ENCODE results near the gene RAD51B. TPM values are rescaled to one million over a fixed set of nuclear protein-coding genes. Genes with fewer than 3 reads are reported as not detected.
A peak's percentile ranks its signal among the peaks of the same experiment; 100 is the strongest.

The RAD51B gene
- total and polyA plus RNA-seq, 4 donors, result 2.5 to 95.0 (median 9.6) TPM

GRCh38 chr14:68143341-68143841 is 323.8 kb downstream of the RAD51B start:
- no peak overlapping the region for H3K9ac ChIP-seq (ENCODE audit: insufficient read depth in 1 of 2, low read length in 2 of 2)

GRCh38 chr14:68144051-68144681 is 324.6 kb downstream of the RAD51B start:
- no peak for ATAC-seq (ENCODE audit: insufficient read depth, low FRiP score)

More at GRCh38 chr14:68143341-68143841, 323.8 kb downstream of the RAD51B start:
- H3K36me3 ChIP-seq (ENCODE audit: control insufficient read depth in 4 of 4, insufficient read depth in 4 of 4, low read length in 4 of 4), result peaks cover 0 to 2% (median 0%) of the 10 kb centered on the region in 4 donors
- ATAC-seq (ENCODE audit: insufficient read depth, low FRiP score), result peak; percentile 9
- peak; percentile 90 to 98 (median 97) for DNase-seq
- H3K27ac ChIP-seq (ENCODE audit: low read depth in 1 of 2, low read length in 1 of 2), result peak overlapping the region; percentile 69 to 81
- peaks cover 0 to 2% (median under 1%) of the 10 kb centered on the region in 4 donors for H3K9me3 ChIP-seq (ENCODE audit: control insufficient read depth in 4 of 4, insufficient read depth in 3 of 4, low read length in 3 of 4)
- 27 to 45% methylated on average over 4 of the region's 4 CpGs for WGBS, 2 donors
- peaks cover 10 to 61% (median 19%) of the 10 kb centered on the region in 5 donors for H3K4me1 ChIP-seq (ENCODE audit: control insufficient read depth in 5 of 5, insufficient read depth in 5 of 5, low read length in 5 of 5)
- no peak for TF ChIP-seq CTCF (IDR thresholded peaks at IDR 0.05; ENCODE audit: control extremely low read depth, extremely low read depth)
- H3K4me3 ChIP-seq, result no peak overlapping the region
- H3K27me3 ChIP-seq (ENCODE audit: control insufficient read depth in 3 of 3, insufficient read depth in 3 of 3, low read length in 2 of 3), result no peaks in the 10 kb centered on the region

GRCh38 chr14:68145036-68145435 is 325.5 kb downstream of the RAD51B start:
- no peak for TF ChIP-seq CTCF (IDR thresholded peaks at IDR 0.05; ENCODE audit: control extremely low read depth, extremely low read depth)
- H3K27ac ChIP-seq (ENCODE audit: low read depth in 1 of 2, low read length in 1 of 2), result peak overlapping the region; percentile 55 to 74
- no peak for DNase-seq
- no peak overlapping the region for H3K4me3 ChIP-seq
- peaks cover 0 to 9% (median 1%) of the 10 kb centered on the region in 4 donors for H3K9me3 ChIP-seq (ENCODE audit: control insufficient read depth in 4 of 4, insufficient read depth in 3 of 4, low read length in 3 of 4)
- 95 to 96% methylated on average over 2 of the region's 2 CpGs for WGBS, 2 donors
- no peak overlapping the region for H3K9ac ChIP-seq (ENCODE audit: insufficient read depth in 1 of 2, low read length in 2 of 2)
- H3K27me3 ChIP-seq (ENCODE audit: control insufficient read depth in 3 of 3, insufficient read depth in 3 of 3, low read length in 2 of 3), result no peaks in the 10 kb centered on the region
- peaks cover 0 to 4% (median 0%) of the 10 kb centered on the region in 4 donors for H3K36me3 ChIP-seq (ENCODE audit: control insufficient read depth in 4 of 4, insufficient read depth in 4 of 4, low read length in 4 of 4)
- no peak for ATAC-seq (ENCODE audit: insufficient read depth, low FRiP score)
- peaks cover 8 to 49% (median 15%) of the 10 kb centered on the region in 5 donors for H3K4me1 ChIP-seq (ENCODE audit: control insufficient read depth in 5 of 5, insufficient read depth in 5 of 5, low read length in 5 of 5)

More at GRCh38 chr14:68144051-68144681, 324.6 kb downstream of the RAD51B start:
- DNase-seq, result no peak
- peaks cover 10 to 58% (median 19%) of the 10 kb centered on the region in 5 donors for H3K4me1 ChIP-seq (ENCODE audit: control insufficient read depth in 5 of 5, insufficient read depth in 5 of 5, low read length in 5 of 5)
- H3K9ac ChIP-seq (ENCODE audit: insufficient read depth in 1 of 2, low read length in 2 of 2), result no peak overlapping the region
- TF ChIP-seq CTCF (IDR thresholded peaks at IDR 0.05; ENCODE audit: control extremely low read depth, extremely low read depth), result no peak
- H3K27ac ChIP-seq (ENCODE audit: low read depth in 1 of 2, low read length in 1 of 2), result peak overlapping the region; percentile 69 to 86
- H3K9me3 ChIP-seq (ENCODE audit: control insufficient read depth in 4 of 4, insufficient read depth in 3 of 4, low read length in 3 of 4), result peaks cover 0 to 5% (median 1%) of the 10 kb centered on the region in 4 donors
- 54 to 64% methylated on average over 3 of the region's 3 CpGs for WGBS, 2 donors
- no peak overlapping the region for H3K4me3 ChIP-seq
- H3K27me3 ChIP-seq (ENCODE audit: control insufficient read depth in 3 of 3, insufficient read depth in 3 of 3, low read length in 2 of 3), result no peaks in the 10 kb centered on the region
- H3K36me3 ChIP-seq (ENCODE audit: control insufficient read depth in 4 of 4, insufficient read depth in 4 of 4, low read length in 4 of 4), result peaks cover 0 to 4% (median 0%) of the 10 kb centered on the region in 4 donors
